NCI-H2081 (cell line): ENCODE measurements around the gene NANOS3.
A peak's percentile ranks its signal among the peaks of the same experiment; 100 is the strongest.
"Not testable (repeated sequence)": the region's sequence is repeated elsewhere in the genome, so short reads cannot be mapped to it uniquely, and the experiment has no call there.

Source experiments
- DNase-seq, 2 experiments: peaks; one replicate each; lab custom pipeline; 2025; lab: John Stamatoyannopoulos, UW

Gene NANOS3

DNA sequence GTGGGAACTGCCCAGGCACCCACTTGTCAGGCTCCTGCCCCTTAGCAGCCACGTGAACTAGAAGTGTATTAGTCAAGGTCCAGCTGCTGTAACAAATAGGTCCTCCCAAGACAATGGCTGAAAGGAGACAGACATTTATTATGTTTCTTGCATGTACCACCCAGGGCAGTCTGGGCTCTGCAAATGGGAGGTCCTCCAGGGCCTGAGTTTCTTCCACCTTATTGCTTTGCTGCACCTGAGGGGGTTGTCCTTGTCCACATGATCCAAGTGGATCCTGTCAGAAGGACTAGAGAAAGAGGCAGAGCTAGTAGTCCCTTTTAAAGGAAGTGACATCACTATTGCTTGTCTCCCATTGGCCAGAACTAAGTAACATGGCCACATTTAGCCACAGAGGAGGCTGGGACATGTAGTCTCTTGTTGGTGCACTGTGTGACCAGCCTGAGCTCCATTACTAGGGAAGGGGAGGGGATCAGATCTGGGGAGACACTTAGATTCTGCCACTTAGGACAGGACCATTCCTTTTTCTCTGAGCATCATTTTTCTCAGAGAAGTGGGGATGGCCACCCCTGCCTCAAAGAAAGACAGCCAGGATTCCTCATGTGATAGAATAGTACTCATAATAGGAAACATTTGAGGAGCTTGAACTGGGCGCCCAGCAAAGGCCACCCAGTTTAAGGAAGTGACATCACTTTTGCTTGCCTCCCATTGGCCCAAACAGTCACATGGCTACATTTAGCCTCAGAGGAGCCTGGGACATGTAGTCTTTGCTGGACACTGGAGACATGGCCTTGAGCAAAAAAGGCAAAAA is 44.2 kb downstream of the NANOS3 start:
- peak in 1 of 2 experiments; percentile 43 for DNase-seq

GRCh38 chr19:13922118-13922517 is 45.2 kb downstream of the NANOS3 start:
- not testable (repeated sequence) for DNase-seq

- DNase-seq: no peak
These were observed 46.5 kb downstream of the NANOS3 start for GRCh38 chr19:13923194-13923987.

DNA sequence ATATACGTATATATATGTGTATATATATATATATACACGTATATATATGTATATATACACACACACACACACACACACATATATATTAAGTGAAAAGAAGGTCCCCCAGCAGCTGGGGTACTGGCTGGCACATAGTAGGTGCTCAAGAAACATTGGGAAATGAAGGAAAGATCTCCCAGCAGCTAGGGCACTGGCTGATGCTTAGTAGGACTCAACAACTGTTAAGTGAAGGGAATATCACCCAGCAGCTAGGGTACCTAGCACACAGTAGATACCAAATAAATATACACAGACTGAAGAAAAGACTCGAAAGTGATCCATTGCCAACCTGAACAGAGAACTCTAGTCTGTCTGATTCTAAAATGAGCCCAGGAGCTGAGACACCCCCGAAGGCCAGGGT is 49.1 kb downstream of the NANOS3 start:
- no peak for DNase-seq

- DNase-seq: no peak
These were observed 49.8 kb downstream of the NANOS3 start for GRCh38 chr19:13926715-13927114.

DNA sequence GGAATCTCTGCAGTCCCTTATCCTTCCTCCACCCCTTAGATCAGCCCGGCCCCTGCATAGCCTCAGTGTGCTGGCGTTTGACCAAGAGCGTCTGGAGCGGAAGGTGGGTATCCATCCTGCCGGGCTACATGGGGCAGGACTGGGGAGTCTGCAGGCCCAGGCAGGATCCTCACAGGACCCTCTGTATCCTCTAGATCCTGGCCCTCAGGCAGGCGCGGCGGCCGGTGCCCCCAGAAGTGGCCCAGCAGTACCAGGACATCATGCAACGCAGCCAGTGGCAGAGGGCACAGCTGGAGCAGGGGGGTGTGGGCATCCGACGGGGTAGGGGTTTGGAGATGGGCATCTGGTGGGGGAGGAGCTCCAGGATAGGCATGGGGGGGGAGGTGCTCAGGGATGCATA is 52.4 kb downstream of the NANOS3 start:
- DNase-seq: no peak

DNA sequence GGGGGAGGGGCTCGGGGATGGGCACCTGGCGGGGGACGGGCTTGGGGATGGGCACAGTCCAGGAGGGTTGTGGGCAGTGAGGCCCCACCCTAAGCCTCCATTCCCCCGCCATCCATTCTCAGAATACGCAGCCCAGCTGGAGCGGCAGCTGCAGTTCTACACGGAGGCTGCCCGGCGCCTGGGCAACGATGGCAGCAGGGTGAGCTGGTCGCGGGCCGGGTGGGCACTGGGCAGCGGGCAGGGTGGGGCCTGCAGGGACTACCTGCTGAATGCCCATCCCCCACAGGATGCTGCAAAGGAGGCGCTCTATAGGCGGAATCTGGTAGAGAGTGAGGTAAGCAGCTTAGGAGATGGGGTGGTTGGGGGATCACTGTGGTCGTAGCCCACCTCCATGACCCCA is 53.0 kb downstream of the NANOS3 start:
- no peak for DNase-seq
